CD4-positive, alpha-beta T cell treated with Interleukin-2 at 100 ng/mL for 4 hours (primary cell): ENCODE measurements around the gene POU5F2.

Source experiments
- DNase-seq: peaks from one replicate; pipeline ENCODE4 v3.0.0-alpha.2; 2020; ENCODE audit warnings: low spot score

The POU5F2 gene

GRCh38 chr5:93741136-93741811 lies at the start of gene POU5F2:
TSS of gene POU5F2 (minus strand) at chr5:93741600. CDS start at chr5:93741563, 37 bp downstream.
- DNase-seq = no peak

DNA sequence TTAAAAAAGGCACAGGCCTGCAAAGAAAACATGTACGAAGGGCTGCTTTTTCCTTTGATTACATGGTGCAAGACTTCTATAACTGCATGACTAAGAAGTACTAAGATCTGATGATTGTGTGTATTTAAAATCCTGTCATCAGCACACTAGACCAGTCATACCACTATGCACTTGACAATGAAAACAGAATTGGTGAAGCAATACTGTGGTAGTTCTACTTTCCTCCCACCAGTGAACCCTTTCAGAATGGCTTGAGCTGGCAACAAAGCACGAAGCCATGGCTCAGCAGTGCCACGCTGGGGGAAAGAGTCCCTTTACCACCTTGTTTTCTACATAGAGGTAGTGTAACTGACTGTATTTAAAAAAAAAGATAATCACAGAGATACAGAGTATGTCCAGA lies 49.0 kb upstream of the POU5F2 start:
- no peak for DNase-seq

- no peak for DNase-seq
These were observed 48.0 kb upstream of the POU5F2 start for GRCh38 chr5:93789173-93790067.

DNA sequence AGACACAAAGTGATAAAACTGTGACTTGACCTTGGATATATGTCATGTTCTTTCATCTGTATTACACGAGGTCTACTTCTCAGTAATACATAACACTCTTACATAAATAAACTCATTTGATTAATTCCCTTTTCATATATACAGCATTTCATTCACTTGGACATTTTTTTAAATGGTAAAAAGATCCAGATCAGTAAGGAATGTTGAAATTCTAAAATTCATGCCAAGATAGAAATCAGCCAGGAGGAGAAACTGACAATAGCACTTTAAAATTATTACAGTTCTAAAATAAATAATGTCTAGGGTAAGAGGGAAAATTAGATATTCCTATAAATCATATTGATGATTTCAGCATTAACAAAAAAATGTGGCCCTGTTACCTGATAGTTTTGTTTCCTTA lies 46.2 kb upstream of the POU5F2 start:
- no peak for DNase-seq

DNA sequence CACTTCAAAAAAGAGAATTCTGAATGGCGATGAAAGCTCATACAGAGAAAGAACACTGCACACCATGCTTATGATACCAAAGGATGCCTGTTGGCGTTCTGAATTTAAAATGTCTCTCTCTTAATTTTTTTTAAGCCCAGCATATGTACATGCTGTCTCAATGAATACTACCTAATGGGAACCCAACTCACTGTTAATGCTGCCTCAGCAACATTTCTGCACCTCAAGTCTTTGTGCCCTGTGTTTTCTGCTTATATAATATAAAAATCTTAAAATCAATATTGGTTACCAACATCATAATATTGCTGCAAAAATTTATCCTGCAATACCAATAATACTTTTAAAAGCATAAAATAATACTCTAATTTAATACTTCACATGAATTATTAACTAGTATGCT lies 44.1 kb upstream of the POU5F2 start:
- DNase-seq = no peak

- DNase-seq = no peak
These were observed 41.6 kb upstream of the POU5F2 start for GRCh38 chr5:93782978-93783377.

- no peak for DNase-seq
These were observed 36.2 kb upstream of the POU5F2 start for GRCh38 chr5:93777620-93778019.

DNA sequence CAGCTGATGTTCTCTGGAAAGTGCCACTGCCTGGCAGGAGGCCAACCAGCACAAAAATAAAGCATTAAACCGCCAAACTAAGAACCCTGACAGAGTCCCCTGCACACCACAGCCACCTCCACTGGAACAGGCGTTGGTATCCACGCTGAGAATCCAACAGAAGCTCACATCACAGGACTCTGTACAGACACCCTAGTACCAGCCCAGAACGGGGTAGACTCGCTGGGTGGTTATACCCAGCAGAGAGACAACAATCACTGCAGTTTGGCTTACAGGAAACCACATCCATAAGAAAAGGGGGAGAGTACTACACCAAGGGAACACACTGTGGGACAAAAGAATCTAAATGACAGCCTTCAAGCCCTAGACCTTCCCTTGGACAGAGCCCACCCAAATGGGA lies 15.0 kb upstream of the POU5F2 start:
- DNase-seq = no peak

DNA sequence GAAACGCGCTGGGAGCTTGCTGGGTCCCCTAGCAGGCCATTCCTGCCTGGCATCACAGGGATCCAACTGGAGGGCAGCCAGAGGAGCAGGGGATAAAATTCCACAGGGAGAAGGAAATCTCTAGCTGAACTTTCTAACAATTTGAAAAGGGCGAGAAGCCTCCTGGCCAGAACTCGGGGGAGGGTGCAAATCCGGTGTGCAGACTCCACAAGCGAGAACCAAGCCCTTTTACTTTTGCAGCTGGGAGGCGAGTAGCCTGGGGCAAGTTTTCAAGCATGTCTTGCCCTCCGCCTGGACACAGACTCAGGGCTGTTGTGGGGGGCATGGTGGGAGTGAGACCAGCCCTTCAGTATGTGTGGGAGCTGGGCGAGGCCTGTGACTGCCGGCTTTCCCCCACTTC lies 14.3 kb upstream of the POU5F2 start:
- DNase-seq = no peak

- DNase-seq = no peak
These were observed 7.5 kb upstream of the POU5F2 start for GRCh38 chr5:93748875-93749397.

DNA sequence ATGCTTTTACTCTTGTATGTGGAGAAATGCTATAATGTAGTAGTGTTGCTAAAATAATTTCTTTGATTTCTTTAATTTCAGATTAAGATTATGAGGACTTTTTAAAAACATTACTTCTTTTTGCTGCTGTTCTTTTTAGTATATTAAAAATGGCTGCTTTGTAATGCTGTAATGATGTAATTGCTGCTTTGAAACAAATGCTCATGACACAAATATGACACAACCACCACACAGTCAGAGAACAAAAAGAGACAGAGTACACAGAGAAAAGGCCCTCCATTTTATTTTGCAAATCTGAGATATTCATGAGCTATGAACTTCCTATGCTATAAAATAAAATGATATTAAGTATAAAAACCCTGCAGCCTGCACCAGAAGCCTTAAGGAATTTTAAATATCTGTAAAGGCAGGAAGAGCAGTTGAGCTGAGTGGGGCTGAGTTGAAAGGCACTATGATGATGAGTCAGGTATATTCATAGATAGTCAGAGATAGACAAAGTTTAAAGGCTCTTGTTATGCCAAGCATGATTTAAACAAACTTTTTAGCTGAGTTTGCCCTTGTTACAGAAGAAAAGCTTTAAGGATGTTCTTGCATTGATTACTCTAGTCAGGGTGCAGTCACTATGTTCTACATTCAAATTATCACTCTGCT lies 5.1 kb upstream of the POU5F2 start:
- DNase-seq = no peak

DNA sequence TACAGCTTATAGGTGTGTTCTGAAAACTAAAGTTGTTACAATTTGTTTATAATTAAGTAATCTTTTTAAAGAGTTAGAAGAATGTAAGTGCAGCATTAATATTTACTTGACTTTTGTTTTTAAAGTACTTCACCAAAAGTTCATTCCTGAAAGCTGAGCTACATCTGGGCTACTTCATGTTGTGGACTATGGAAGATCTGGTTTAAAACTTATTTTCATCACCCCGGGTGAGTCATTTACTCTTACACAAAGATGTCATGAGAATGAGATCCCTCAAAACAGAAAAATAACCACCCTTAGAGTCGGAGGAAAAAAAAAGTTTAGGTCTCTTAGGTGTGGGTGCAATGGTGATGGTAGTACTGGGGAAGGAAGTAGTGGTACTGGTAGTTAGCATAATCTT lies 5.1 kb downstream of the POU5F2 start:
- DNase-seq = no peak

GRCh38 chr5:93735378-93735777 lies 6.0 kb downstream of the POU5F2 start:
- no peak for DNase-seq

GRCh38 chr5:93731987-93732386 lies 9.4 kb downstream of the POU5F2 start:
- DNase-seq = no peak

- no peak for DNase-seq
These were observed 14.8 kb downstream of the POU5F2 start for GRCh38 chr5:93726595-93726994.

DNA sequence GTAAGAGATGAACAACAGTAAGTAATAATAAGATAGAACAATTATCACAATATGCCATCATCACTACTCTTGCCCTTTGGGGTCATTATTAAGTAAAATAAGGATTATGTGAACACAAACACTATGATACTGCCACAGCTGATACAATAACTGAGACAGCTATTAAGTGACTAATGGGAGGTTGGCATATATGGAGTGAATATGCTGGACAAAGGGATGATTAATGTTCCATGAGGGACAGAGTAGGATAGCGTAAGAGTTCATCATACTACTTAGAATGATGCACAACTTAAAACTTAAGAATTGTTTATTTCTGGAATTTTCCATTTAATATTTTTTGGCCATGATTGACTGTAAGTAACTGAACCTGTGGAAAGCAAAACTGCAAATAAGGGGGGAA lies 16.6 kb downstream of the POU5F2 start:
- DNase-seq = no peak

DNA sequence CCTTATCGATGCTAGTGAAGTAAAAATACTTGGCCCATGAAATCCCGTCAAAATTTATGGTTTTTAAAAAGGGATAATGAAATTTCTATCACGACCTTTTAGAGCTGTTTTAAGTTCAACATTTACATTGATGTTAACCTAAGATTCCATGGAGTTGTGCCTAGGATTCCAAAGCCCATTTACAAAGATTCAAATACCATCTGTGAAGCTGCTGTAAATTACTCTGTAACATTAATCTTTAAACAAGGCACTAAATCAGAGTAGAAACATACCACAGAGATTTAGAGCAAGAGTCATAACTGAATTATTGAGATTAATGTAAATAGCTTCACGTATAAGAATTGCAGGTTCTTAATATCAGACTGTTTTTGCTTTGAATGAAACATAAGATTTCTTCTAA lies 17.7 kb downstream of the POU5F2 start:
- no peak for DNase-seq

DNA sequence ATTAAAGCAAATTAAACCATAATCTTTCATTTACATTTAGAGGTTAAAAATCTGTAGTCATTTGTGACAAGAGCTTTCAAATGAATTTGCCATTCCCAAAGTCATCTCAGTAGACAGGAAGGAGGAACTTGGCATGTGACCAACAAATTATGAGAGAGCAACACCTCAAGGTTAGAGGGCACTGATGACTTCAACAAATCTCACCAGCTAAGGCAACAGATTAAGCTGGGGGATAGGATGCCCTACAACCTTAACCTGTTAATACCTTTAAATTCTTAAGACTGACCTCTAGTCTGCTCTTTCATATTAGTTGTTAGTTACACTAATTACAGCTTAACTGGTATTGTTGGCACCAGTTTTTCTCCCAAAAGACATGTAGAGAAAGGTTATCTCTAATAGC lies 18.4 kb downstream of the POU5F2 start:
- DNase-seq = no peak

DNA sequence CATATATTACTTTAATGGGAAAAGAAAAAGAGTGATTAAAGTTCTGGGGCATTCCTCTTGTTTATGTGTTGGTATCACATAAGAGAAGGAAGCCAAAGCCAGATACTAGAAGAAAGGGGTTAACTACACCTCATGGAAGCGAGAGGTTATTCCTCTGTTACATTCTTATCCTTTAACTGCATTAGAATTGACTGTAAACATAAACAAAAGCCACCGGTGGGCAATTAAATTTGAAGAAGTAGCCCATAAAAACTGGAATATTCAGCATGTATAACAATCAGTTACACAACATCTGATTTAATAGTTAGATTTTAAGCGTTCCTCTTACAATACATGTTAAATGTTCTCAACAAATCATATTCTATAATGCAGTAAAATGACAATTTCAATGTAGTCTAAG lies 18.8 kb downstream of the POU5F2 start:
- DNase-seq = no peak

- no peak for DNase-seq
These were observed 19.9 kb downstream of the POU5F2 start for GRCh38 chr5:93721511-93721910.

- no peak for DNase-seq
These were observed 20.3 kb downstream of the POU5F2 start for GRCh38 chr5:93721071-93721470.

GRCh38 chr5:93717162-93717561 lies 24.2 kb downstream of the POU5F2 start:
- DNase-seq = no peak

- DNase-seq = no peak
These were observed 24.9 kb downstream of the POU5F2 start for GRCh38 chr5:93716453-93716852.
